ENCODE data around the gene PNPLA7. TPM values are rescaled to one million over a fixed set of nuclear protein-coding genes. Genes with fewer than 3 reads are reported as not detected.

The PNPLA7 gene
- total and polyA plus RNA-seq, 2 donors (not counting 1 experiment from before 2014, with no cell fraction given): 18.7 to 29.9 TPM

GRCh38 chr9:137530331-137530730 is 19.9 kb downstream of the PNPLA7 start:
- 69% methylated on average over 5 of the region's 5 CpGs for WGBS (ENCODE audit: insufficient coverage)
- H3K4me3 ChIP-seq (ENCODE audit: control extremely low read depth in 1 of 5, extremely low read depth in 1 of 5, insufficient read depth in 1 of 5, low read depth in 2 of 5, low read length in 4 of 5): no peak overlapping the region
- H3K4me2 ChIP-seq (replicated peaks; ENCODE audit: low read depth, low read length, poor library complexity, severe bottlenecking): no peak overlapping the region
- TF ChIP-seq, protein P1, sequence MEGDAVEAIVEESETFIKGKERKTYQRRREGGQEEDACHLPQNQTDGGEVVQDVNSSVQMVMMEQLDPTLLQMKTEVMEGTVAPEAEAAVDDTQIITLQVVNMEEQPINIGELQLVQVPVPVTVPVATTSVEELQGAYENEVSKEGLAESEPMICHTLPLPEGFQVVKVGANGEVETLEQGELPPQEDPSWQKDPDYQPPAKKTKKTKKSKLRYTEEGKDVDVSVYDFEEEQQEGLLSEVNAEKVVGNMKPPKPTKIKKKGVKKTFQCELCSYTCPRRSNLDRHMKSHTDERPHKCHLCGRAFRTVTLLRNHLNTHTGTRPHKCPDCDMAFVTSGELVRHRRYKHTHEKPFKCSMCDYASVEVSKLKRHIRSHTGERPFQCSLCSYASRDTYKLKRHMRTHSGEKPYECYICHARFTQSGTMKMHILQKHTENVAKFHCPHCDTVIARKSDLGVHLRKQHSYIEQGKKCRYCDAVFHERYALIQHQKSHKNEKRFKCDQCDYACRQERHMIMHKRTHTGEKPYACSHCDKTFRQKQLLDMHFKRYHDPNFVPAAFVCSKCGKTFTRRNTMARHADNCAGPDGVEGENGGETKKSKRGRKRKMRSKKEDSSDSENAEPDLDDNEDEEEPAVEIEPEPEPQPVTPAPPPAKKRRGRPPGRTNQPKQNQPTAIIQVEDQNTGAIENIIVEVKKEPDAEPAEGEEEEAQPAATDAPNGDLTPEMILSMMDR (IDR thresholded peaks at IDR 0.05): no peak
- H3K9me3 ChIP-seq (ENCODE audit: control extremely low read depth in 1 of 3, control insufficient read depth in 2 of 3, insufficient read depth in 1 of 3, low read length in 2 of 3): peaks cover 0 to under 1% (median 0%) of the 10 kb centered on the region in 3 donors
- H4K20me1 ChIP-seq (ENCODE audit: control insufficient read depth, insufficient read depth, low read length, poor library complexity, severe bottlenecking): peaks cover 13% of the 10 kb centered on the region
- Mint-ChIP-seq H3K27ac (no peak overlapping the region), H3K9me3 (ENCODE audit: insufficient read depth) (no peaks in the 10 kb centered on the region), H3K27me3 (no peaks in the 10 kb centered on the region), H3K4me3 (no peak overlapping the region), H3K4me1 (peaks cover 19% of the 10 kb centered on the region)
- CTCF ChIA-PET: no interaction called here
- ATAC-seq (ENCODE audit: low read depth): no peak
- no peaks in the 10 kb centered on the region for H3K36me3 ChIP-seq (replicated peaks in 1 of 2; ENCODE audit: control extremely low read depth in 1 of 2, control insufficient read depth in 1 of 2, extremely low read depth in 1 of 2, insufficient read depth in 2 of 2, low read length in 1 of 2)
- intact Hi-C loops (cut with micrococcal nuclease): loop anchor here (10.0 kb wide), 1 partner anchor 236 kb away; no protein-coding TSS in a partner anchor
- DNase-seq: no peak
- no peak overlapping the region for H2AFZ ChIP-seq (ENCODE audit: insufficient read depth, low read depth, low read length, poor library complexity, severe bottlenecking)
- peaks cover 27% of the 10 kb centered on the region for H3K79me2 ChIP-seq (ENCODE audit: control insufficient read depth, insufficient read depth, low read length)
- POLR2A ChIA-PET: no interaction called here
- no peak overlapping the region for H3K27ac ChIP-seq (ENCODE audit: low read length in 2 of 2)
- H3K27me3 ChIP-seq (replicated peaks in 1 of 4; ENCODE audit: control extremely low read depth in 1 of 4, control insufficient read depth in 3 of 4, insufficient read depth in 4 of 4, low read length in 3 of 4): no peaks in the 10 kb centered on the region
- no peak overlapping the region for H3K9ac ChIP-seq (ENCODE audit: low read length)
- H3K4me1 ChIP-seq (ENCODE audit: control insufficient read depth in 2 of 2, insufficient read depth in 2 of 2, low read length in 2 of 2): peaks cover 7 to 11% of the 10 kb centered on the region in 2 donors

DNA sequence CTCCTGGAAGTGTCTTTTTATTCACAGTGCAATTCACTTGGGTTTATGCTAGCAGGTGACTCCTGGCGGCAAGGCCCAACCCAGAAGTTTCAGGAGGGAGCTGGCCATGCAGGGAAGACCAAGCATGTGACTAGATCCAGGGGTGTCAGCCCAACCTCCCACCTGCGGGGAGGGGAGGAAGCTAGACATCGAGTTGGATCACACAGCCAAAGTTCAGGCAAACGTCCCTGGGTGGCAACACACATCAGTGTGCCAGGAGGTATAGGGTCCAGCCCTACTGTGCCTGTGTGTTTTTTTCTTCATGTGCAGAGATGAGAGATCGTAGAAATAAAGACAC is 25.3 kb downstream of the PNPLA7 start:
- Histone ChIP-seq H3K27me3 (replicated peaks in 1 of 4; ENCODE audit: control extremely low read depth in 1 of 4, control insufficient read depth in 3 of 4, insufficient read depth in 4 of 4, low read length in 3 of 4) (no peaks in the 10 kb centered on the region), H3K36me3 (replicated peaks in 1 of 2; ENCODE audit: control extremely low read depth in 1 of 2, control insufficient read depth in 1 of 2, extremely low read depth in 1 of 2, insufficient read depth in 2 of 2, low read length in 1 of 2) (peaks cover under 1 to 1% of the 10 kb centered on the region in 2 experiments), H3K79me2 (ENCODE audit: control insufficient read depth, insufficient read depth, low read length) (no peaks in the 10 kb centered on the region), H3K4me2 (replicated peaks; ENCODE audit: low read depth, low read length, poor library complexity, severe bottlenecking) (no peak overlapping the region), H3K9ac (ENCODE audit: low read length) (no peak overlapping the region), H3K4me3 (ENCODE audit: control extremely low read depth in 1 of 5, extremely low read depth in 1 of 5, insufficient read depth in 1 of 5, low read depth in 2 of 5, low read length in 4 of 5) (no peak overlapping the region), H3K4me1 (ENCODE audit: control insufficient read depth in 2 of 2, insufficient read depth in 2 of 2, low read length in 2 of 2) (peaks cover 0 to 4% of the 10 kb centered on the region in 2 donors), H3K9me3 (ENCODE audit: control extremely low read depth in 1 of 3, control insufficient read depth in 2 of 3, insufficient read depth in 1 of 3, low read length in 2 of 3) (no peaks in the 10 kb centered on the region), H2AFZ (ENCODE audit: insufficient read depth, low read depth, low read length, poor library complexity, severe bottlenecking) (no peak overlapping the region), H4K20me1 (ENCODE audit: control insufficient read depth, insufficient read depth, low read length, poor library complexity, severe bottlenecking) (no peaks in the 10 kb centered on the region), H3K27ac (ENCODE audit: low read length in 2 of 2) (no peak overlapping the region)
- ATAC-seq (ENCODE audit: low read depth): no peak
- DNase-seq: no peak
- ChIA-PET POLR2A (no interaction called here), CTCF (interaction anchor here (0.8 to 1.2 kb wide), 4 partner anchors 99 to 238 kb away, joined by 3 to 4 read pairs (median 3); partner anchors contain the start of gene NRARP)
- H3K27ac Mint-ChIP-seq: no peak overlapping the region
- 100% methylated on average over 3 of the region's 5 CpGs for WGBS (ENCODE audit: insufficient coverage)
- TF ChIP-seq, protein P1 (IDR thresholded peaks at IDR 0.05): no peak
- no peak for TF ChIP-seq EZH2 (IDR thresholded peaks at IDR 0.05; ENCODE audit: borderline replicate concordance, insufficient read depth, low read depth, low read length, poor library complexity, severe bottlenecking)
- intact Hi-C loops (cut with micrococcal nuclease): loop anchor here (5.0 kb wide), 1 partner anchor 103 kb away; the partner anchor contains the start of genes EXD3 and NOXA1
- H3K27me3 Mint-ChIP-seq: no peaks in the 10 kb centered on the region
- peaks cover 3% of the 10 kb centered on the region for H3K4me1 Mint-ChIP-seq
- H3K9me3 Mint-ChIP-seq (ENCODE audit: insufficient read depth): no peaks in the 10 kb centered on the region
- no peak overlapping the region for H3K4me3 Mint-ChIP-seq

Measured in B cell (primary cell).